K562 (cell line): ENCODE data around the gene GRM3. TPM values are rescaled to one million over a fixed set of nuclear protein-coding genes. Genes with fewer than 3 reads are reported as not detected.

Source experiments
- ATAC-seq: fragments of 200-7000 bp; cut with Tn5 transposase; 3 replicates; pipeline ENCODE4 v1.9.1; 2020; ENCODE audit warnings: moderate library complexity
- BruUV-seq: library from RNA; stranded (reverse); fragments of 400-500 nt; replicated peaks from 2 replicates; lab custom pipeline; 2021; lab: Mats Ljungman, UMichigan
- CTCF ChIA-PET: fragments of 300-600 bp; formaldehyde crosslinking; extraction: SDS; loops from one replicate; lab custom pipeline; 2021; ENCODE audit warnings: low intra/inter-chr PET ratio; lab: Yijun Ruan, JAX
- POLR2A ChIA-PET: fragments of 300-600, 350-650 bp; sonication (Branson Sonifier 250); formaldehyde crosslinking; extraction: SDS; loops from one replicate; lab custom pipeline; 2021; ENCODE audit warnings: antibody characterized with exemption, inconsistent platforms; lab: Yijun Ruan, JAX
- DNase-seq, 4 experiments: peaks; one replicate each; pipeline versions ENCODE4 v3.0.0 to v3.0.0-alpha.2; 2011 to 2018; ENCODE audit warnings: low spot score in 3 of 4, mixed read lengths in 3 of 4; ENCODE audit errors: extremely low read depth in 1 of 4
- FAIRE-seq: peaks from 2 replicates; lab custom pipeline; 2011; peaks lifted over from hg19 to GRCh38; lab: Jason Lieb, UNC
- H2AFZ ChIP-seq: 2 replicates; pipeline ENCODE4 v1.6.0; 2011; ENCODE audit warnings: low read depth, low read length, control low read depth, inconsistent platforms
- H3K27ac ChIP-seq: fragments of 200-600 bp; 3 replicates; pipeline ENCODE4 v1.8.0; 2011; ENCODE audit warnings: low read depth, mild to moderate bottlenecking, control low read depth, inconsistent platforms, low read length, moderate library complexity, mixed read lengths; ENCODE audit errors: extremely low read depth
- H3K27me3 ChIP-seq, 2 experiments: fragments of 300-600 bp in 1 of 2; 2 replicates in 1 of 2; 3 replicates in 1 of 2; pipeline versions ENCODE4 v1.6.0 to v1.8.0; 2011; ENCODE audit warnings: inconsistent platforms in 2 of 2, low read length in 2 of 2, mild to moderate bottlenecking in 1 of 2, mixed read lengths in 1 of 2, moderate library complexity in 1 of 2; ENCODE audit not compliant: control insufficient read depth in 2 of 2, insufficient read depth in 2 of 2
- H3K36me3 ChIP-seq: fragments of 300-600 bp; 3 replicates; pipeline ENCODE4 v1.8.0; 2011; ENCODE audit warnings: mild to moderate bottlenecking, low read length, inconsistent platforms; ENCODE audit not compliant: control insufficient read depth, insufficient read depth
- H3K4me1 ChIP-seq, 2 experiments: fragments of 200-600 bp in 1 of 2; replicated peaks in 1 of 2; 2 replicates in 1 of 2; 3 replicates in 1 of 2; pipeline versions ENCODE4 v1.5.1 to v1.8.0; 2011; ENCODE audit warnings: inconsistent platforms in 2 of 2, low read length in 2 of 2, mild to moderate bottlenecking in 1 of 2, mixed read lengths in 1 of 2, moderate library complexity in 1 of 2; ENCODE audit not compliant: control insufficient read depth in 2 of 2, insufficient read depth in 2 of 2
- H3K4me2 ChIP-seq: 2 replicates; pipeline ENCODE4 v1.6.1; 2011; ENCODE audit warnings: low read length, control low read depth, inconsistent platforms, mixed read lengths; ENCODE audit not compliant: insufficient read depth
- H3K4me3 ChIP-seq: fragments of 200-600 bp; sonication (generic), shearing (Covaris generic); 2 replicates; pipeline ENCODE4 v1.5.1; 2016; ENCODE audit warnings: control low read depth, inconsistent platforms
- H3K79me2 ChIP-seq: fragments of 200-600 bp; 3 replicates; pipeline ENCODE4 v1.8.0; 2011; ENCODE audit warnings: low read length, inconsistent platforms; ENCODE audit not compliant: control insufficient read depth, insufficient read depth
- H3K9ac ChIP-seq, 2 experiments: 2 replicates each; pipeline versions ENCODE4 v1.6.0 to v1.6.1; 2011; ENCODE audit warnings: low read depth in 2 of 2, low read length in 2 of 2, control low read depth in 1 of 2, inconsistent platforms in 1 of 2, mild to moderate bottlenecking in 1 of 2, mixed read lengths in 1 of 2; ENCODE audit not compliant: insufficient read depth in 1 of 2
- H3K9me1 ChIP-seq: one replicate; pipeline ENCODE4 v1.6.0; 2011; ENCODE audit warnings: inconsistent platforms, mild to moderate bottlenecking, low read length, moderate library complexity; ENCODE audit not compliant: control insufficient read depth, insufficient read depth
- H3K9me3 ChIP-seq: replicated peaks from 2 replicates; pipeline ENCODE4 v1.5.1; 2011; ENCODE audit warnings: low read depth, low read length, inconsistent platforms; ENCODE audit not compliant: control insufficient read depth, insufficient read depth
- H4K20me1 ChIP-seq: replicated peaks from 2 replicates; pipeline ENCODE4 v1.6.1; 2011; ENCODE audit warnings: low read length, inconsistent platforms, mixed read lengths; ENCODE audit not compliant: control insufficient read depth, insufficient read depth
- HCFC1 ChIP-seq: IDR thresholded peaks from 2 replicates; pipeline ENCODE4 v1.6.1; 2012; ENCODE audit warnings: low read depth, low read length, improper control_type of control experiment
- HOXB6 ChIP-seq: fragments of 250-450 bp; sonication (Bioruptor Pico); IDR thresholded peaks from 2 replicates; pipeline ENCODE4 v1.5.1; 2022; ENCODE audit warnings: mild to moderate bottlenecking, borderline replicate concordance
- MYNN ChIP-seq, 2 experiments: sonication (generic); formaldehyde crosslinking in 1 of 2; IDR thresholded peaks; 2 replicates each; pipeline versions ENCODE4 v1.5.0 to v1.6.1; 2016 to 2020; ENCODE audit warnings: antibody characterized with exemption in 1 of 2, missing genetic modification reagents in 1 of 2
- NELFE ChIP-seq: IDR thresholded peaks from 2 replicates; pipeline ENCODE4 v1.6.1; 2011; ENCODE audit warnings: mild to moderate bottlenecking; ENCODE audit not compliant: insufficient read depth, insufficient read length
- NR1H2 ChIP-seq: sonication (generic); formaldehyde crosslinking; IDR thresholded peaks from 2 replicates; pipeline ENCODE4 v1.4.0; 2020; ENCODE audit warnings: mild to moderate bottlenecking, missing genetic modification reagents
- PREB ChIP-seq: sonication (generic); formaldehyde crosslinking; IDR thresholded peaks from 2 replicates; pipeline ENCODE4 v1.8.1; 2023; ENCODE audit warnings: mild to moderate bottlenecking, missing genetic modification reagents
- SRSF3 ChIP-seq: fragments of 200-400 bp; formaldehyde crosslinking; IDR thresholded peaks from 2 replicates; pipeline ENCODE4 v1.6.1; 2016; ENCODE audit warnings: mild to moderate bottlenecking, low read length, moderate library complexity; ENCODE audit not compliant: insufficient read depth
- STAT5A ChIP-seq: IDR thresholded peaks from 2 replicates; pipeline ENCODE4 v1.6.1; 2012; ENCODE audit warnings: low read length, inconsistent platforms, borderline replicate concordance
- ZC3H11A ChIP-seq: IDR thresholded peaks from 2 replicates; pipeline ENCODE4 v1.6.1; 2012; ENCODE audit warnings: low read depth, low read length, improper control_type of control experiment
- ZNF277 ChIP-seq: fragments of 250-450 bp; sonication (Bioruptor Pico); IDR thresholded peaks from 2 replicates; pipeline ENCODE4 v1.8.0; 2022; ENCODE audit warnings: inconsistent platforms, mild to moderate bottlenecking, moderate library complexity, borderline replicate concordance
- ZNF324 ChIP-seq: fragments of 250-450 bp; sonication (Bioruptor Pico); IDR thresholded peaks from 2 replicates; pipeline ENCODE4 v1.4.0; 2020; ENCODE audit warnings: mild to moderate bottlenecking
- ZNF408 ChIP-seq: fragments of 250-450 bp; sonication (Bioruptor Pico); IDR thresholded peaks from 2 replicates; pipeline ENCODE4 v1.4.0; 2020; ENCODE audit warnings: low read depth, mild to moderate bottlenecking, moderate library complexity
- ZNF785 ChIP-seq: fragments of 250-450 bp; sonication (Bioruptor Pico); IDR thresholded peaks from 2 replicates; pipeline ENCODE4 v1.4.0; 2020; ENCODE audit warnings: mild to moderate bottlenecking
- WGBS: fragments of 100-300 bp; shearing (Covaris generic); methylation state at CpG from one replicate; pipeline ENCODE4 v1.1.6; 2016; ENCODE audit warnings: low coverage, mixed read lengths; ENCODE audit not compliant: insufficient coverage; ENCODE audit errors: missing lambda C conversion rate; 5-methylcytosine and 5-hydroxymethylcytosine counted together
- in situ Hi-C: fragments of 300-500 bp; cut with MboI; formaldehyde crosslinking; loops from 4 replicates; pipeline ENCODE4 v1.15.0; 2018; ENCODE audit warnings: inconsistent platforms, mixed read lengths
- intact Hi-C: fragments of 100-400 bp; cut with micrococcal nuclease; formaldehyde crosslinking; loops from 2 replicates; pipeline ENCODE4 v1.14.2; 2022
- polyA plus RNA-seq, 8 experiments: library from polyadenylated mRNA; depleted of rRNA in 4 of 8; stranded (reverse) in 5 of 8; unstranded in 3 of 8; fragments of >200 nt; fragmentation: Nextera tagmentation in 2 of 8; fragmentation: Illumina TruSeq in 1 of 8; extraction: Ambion mirVana in 2 of 8; extraction: Trizol in 1 of 8; gene quantifications; 2 replicates each; pipeline versions ENCODE4 v1.2.1 to v1.2.3, GENCODE V29; 2011 to 2014; ENCODE audit warnings: inconsistent platforms in 1 of 8, missing spikeins in 1 of 8
- total RNA-seq, 7 experiments: library from RNA; depleted of rRNA in 6 of 7; stranded (reverse); fragments of >200 nt in 6 of 7; fragmentation: Illumina TruSeq in 2 of 7; extraction: Trizol in 2 of 7; gene quantifications; 2 replicates each; pipeline versions ENCODE4 v1.2.1 to v1.2.3, GENCODE V29; 2011 to 2021; ENCODE audit warnings: low replicate concordance in 1 of 7
- TF ChIP-seq, protein P1 (sequence below): fragments of 450-650 bp; IDR thresholded peaks from 2 replicates; pipeline ENCODE4 v1.6.1; 2016; ENCODE audit warnings: missing biosample characterization, missing genetic modification characterization
- TF ChIP-seq, protein P2 (sequence below): fragments of 250-450 bp; sonication (Bioruptor Pico); IDR thresholded peaks from 2 replicates; pipeline ENCODE4 v1.9.0; 2021; ENCODE audit warnings: mild to moderate bottlenecking

GRM3 gene
- total and polyA plus RNA-seq, 9 of the 15 experiments (the other 6 are each of a cell fraction or from before 2014, with no cell fraction given), result 0.03 to 0.08 (median 0.03) TPM; not detected in 6

- POLR2A ChIA-PET, result interaction anchor here (0.6 kb wide), 1 partner anchor 49 kb away, joined by 3 read pairs; no protein-coding TSS in a partner anchor
- no peaks in the 10 kb centered on the region for H3K4me1 ChIP-seq
- no peaks in the 10 kb centered on the region for H3K27me3 ChIP-seq
- no peak for FAIRE-seq
- H3K9me1 ChIP-seq, result no peaks in the 10 kb centered on the region
- in situ Hi-C loops (no loop called here), intact Hi-C loops (no loop called here)
- no peaks in the 10 kb centered on the region for H3K36me3 ChIP-seq
- BruUV-seq, result no TSS peak
- no peak for ATAC-seq
- no peak overlapping the region for H3K27ac ChIP-seq
- H4K20me1 ChIP-seq, result no peaks in the 10 kb centered on the region
- DNase-seq, result no peak
- H2AFZ ChIP-seq, result no peak overlapping the region
- no peaks in the 10 kb centered on the region for H3K9me3 ChIP-seq
- CTCF ChIA-PET, result no interaction called here
- 2% methylated on average over 2 of the region's 2 CpGs for WGBS
- no peaks in the 10 kb centered on the region for H3K79me2 ChIP-seq
- no peak overlapping the region for H3K4me3 ChIP-seq
- TF ChIP-seq SRSF3, result no peak
- TF ChIP-seq, protein P1, sequence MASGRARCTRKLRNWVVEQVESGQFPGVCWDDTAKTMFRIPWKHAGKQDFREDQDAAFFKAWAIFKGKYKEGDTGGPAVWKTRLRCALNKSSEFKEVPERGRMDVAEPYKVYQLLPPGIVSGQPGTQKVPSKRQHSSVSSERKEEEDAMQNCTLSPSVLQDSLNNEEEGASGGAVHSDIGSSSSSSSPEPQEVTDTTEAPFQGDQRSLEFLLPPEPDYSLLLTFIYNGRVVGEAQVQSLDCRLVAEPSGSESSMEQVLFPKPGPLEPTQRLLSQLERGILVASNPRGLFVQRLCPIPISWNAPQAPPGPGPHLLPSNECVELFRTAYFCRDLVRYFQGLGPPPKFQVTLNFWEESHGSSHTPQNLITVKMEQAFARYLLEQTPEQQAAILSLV, result no peak
- TF ChIP-seq ZNF785 (CRISPR knock-in tag), result no peak
- TF ChIP-seq ZC3H11A, result no peak
- TF ChIP-seq ZNF408 (CRISPR knock-in tag), result no peak
- no peak for TF ChIP-seq HCFC1
- TF ChIP-seq NELFE, result no peak
- no peak for TF ChIP-seq MYNN (IDR thresholded peaks at IDR 0.05)
- no peak for TF ChIP-seq MYNN (CRISPR knock-in tag; IDR thresholded peaks at IDR 0.05)
- no peak for TF ChIP-seq HOXB6 (CRISPR knock-in tag)
- no peak for TF ChIP-seq STAT5A
- no peak for TF ChIP-seq ZNF277 (CRISPR knock-in tag)
- no peak for TF ChIP-seq ZNF324 (CRISPR knock-in tag)
- TF ChIP-seq PREB (CRISPR knock-in tag), result no peak
- TF ChIP-seq NR1H2 (CRISPR knock-in tag), result no peak
- TF ChIP-seq, protein P2, sequence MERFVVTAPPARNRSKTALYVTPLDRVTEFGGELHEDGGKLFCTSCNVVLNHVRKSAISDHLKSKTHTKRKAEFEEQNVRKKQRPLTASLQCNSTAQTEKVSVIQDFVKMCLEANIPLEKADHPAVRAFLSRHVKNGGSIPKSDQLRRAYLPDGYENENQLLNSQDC (CRISPR knock-in tag), result no peak
- no peak overlapping the region for H3K4me2 ChIP-seq
- H3K9ac ChIP-seq, result no peak overlapping the region
Observed at GRCh38 chr7:86765931-86766330, 122.2 kb downstream of the GRM3 start.
